ENCODE measurements around the gene SHISA9.

SHISA9 gene

DNA sequence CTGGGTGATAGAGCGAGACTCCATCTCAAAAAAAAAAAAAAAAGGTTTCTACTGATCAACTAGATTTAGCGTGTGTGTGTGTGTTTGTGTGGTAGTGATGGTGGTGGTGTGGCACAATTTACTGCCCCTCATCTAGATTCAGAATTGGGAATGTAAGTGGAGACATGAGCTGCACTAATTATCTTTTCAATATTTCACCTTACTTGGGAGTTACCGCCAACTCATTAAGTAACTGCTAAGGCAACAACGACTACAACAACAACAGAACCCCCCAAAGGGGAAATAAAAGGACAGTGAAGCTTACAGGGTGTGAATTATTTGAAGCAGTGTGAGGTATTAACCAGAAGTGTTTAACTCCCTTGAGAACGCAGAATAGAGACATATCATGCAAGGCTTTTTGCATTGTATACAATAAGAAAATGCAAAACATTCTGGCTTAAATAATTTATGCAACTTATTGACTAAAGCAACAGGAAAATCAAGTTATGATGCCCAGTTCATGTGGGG, 180.5 kb downstream of the SHISA9 start:
- DNase-seq: no peak

DNA sequence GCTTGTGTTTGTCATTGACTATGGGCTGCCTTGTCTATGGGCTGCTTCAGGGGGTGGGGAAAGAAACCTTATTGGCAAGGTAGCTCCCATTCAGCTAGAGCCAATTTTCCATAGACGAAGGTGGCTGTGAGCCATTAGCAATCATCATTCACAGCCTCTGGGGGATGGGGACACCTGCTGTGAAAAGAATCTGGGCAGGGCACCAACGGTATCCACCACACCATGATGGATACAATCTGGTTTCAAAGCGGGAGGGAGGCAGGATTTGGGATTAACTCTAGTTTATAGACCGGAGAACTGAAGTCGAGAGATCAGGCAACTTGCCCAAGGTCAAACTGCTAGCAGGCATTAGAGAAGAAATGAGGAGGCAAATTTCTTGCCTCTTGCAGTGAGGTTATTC, 182.3 kb downstream of the SHISA9 start:
- DNase-seq: no peak

DNA sequence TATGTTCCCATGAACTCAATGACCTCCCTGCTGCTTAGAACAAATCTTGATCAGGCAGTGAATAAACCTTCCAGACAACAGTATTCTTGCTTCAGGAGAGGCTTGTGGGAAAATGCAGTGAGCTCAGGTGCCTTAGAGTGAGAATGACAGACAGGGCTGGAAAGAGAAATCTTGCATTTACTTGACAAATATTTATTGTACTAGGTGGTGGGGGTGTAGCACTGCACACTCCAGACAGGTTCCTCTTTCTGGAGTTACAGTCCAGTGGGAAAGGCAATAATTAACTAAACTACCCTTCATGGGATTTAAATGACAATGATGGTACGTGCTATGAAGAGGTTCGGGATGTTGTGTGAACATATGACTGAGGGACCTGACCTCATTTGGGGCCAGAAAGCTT, 182.9 kb downstream of the SHISA9 start:
- no peak for DNase-seq

DNA sequence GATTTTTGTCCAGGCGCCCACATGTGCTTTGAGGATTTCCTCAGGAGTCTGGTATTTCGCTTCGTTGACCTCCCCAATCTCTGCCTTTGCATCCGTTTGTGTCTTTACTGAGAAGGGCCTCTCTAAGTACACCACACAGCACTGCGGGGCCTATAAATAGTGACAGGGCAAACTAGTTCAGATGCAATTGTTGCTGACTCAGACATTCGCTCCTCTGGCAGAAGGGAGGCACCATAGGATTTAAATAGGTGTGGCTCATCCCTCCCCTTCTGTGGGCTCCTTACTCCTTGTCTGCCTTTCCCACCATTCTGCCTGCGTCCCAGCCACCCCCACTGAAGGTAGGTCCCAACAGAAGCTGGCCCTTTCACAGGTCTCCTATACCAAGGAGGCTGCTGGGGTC, 192.3 kb downstream of the SHISA9 start:
- no peak for DNase-seq

DNA sequence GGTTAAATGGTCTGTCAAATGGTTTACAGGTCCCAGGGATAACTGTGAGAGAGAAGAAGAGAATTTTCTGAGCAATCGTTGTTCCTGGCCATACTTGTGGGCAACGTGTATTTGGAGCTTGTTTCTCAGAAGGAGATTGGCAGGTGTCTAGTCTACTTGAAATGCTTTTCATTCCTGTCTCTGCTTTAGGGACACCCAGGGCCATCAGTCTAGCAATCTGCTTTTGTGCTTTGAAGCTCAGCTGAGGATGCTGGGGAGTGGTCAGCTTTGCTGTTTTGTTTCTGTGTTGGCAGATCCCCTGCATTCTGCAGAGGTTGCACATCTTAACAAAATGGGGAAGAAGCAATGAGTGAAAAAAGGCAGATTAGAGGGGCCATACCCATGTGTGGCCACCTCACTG, 193.7 kb downstream of the SHISA9 start:
- DNase-seq: no peak

DNA sequence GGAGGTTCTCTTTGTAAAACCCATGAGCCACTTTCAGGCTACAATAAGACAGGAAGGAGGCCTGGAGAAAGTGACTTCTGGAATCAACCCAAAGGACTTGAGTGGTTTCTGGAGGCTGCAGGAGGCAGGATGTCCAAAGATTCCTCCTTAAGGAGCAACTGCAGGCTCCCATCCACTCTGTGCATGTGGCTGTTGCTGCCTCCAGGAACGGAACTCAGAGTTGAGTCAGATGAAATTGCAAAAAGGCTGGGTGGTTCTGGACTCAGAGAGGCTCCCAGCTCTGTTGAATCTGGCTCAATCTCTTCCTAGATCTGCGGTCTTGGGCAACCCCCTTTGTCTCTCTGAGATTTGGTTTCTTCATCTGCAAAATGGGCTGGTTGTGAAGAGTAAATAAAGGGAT, 197.1 kb downstream of the SHISA9 start:
- no peak for DNase-seq

DNA sequence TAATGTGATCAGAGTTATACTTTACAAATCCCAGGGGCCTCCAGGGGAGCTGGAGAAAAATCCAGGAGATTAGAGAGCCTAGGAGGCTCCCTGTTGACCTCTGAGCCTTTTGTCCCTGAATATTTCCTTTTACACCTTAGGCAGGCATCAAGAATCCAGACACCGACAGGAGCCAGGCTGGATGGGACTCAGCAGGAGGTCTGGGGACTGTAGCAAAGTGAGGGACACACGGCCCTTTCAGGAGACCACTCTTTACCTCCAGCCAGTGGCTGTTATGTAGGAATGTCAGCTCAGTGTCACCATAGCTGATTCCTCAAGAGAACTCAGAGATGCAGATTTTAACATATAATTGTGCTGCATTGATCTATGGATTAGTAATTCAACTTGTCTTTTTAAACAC, 198.4 kb downstream of the SHISA9 start:
- DNase-seq: no peak

DNA sequence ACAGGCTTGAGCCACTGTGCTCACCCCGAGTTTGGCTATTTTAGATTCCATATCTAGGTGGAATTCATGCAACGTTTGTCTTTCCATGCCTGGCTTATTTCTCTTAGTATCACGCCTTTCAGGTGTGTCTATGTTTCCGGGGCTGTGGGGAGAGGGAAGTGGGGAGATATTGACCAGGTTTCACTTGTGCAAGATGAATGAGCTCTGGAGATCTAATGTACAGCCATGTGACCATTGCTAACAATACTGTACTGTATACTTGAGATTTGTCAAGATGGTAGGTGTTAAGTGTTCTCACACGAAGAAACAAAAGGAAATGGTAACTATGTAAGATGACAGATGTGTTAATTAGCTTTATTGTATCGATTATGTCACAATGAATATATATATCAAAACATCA, 199.6 kb downstream of the SHISA9 start:
- no peak for DNase-seq

DNA sequence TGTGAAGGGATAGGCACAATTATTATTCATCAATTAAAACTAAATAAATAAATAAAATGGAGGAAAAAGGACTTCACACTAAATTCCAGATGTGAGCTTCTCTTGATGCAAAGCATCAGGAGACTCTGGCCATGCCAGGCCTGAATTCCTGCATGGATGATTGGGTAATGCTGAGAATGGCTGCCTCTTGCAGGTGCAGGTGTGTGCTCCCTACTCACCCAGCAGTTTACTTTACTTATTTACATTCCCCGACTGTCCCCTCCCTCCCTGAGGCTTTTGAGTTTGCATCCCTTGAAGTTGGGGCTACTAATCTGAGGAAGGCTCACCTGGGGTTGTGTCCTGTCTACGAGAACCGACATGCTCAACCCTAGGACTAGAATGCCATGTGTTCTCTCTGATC, 200.4 kb downstream of the SHISA9 start:
- no peak for DNase-seq

DNA sequence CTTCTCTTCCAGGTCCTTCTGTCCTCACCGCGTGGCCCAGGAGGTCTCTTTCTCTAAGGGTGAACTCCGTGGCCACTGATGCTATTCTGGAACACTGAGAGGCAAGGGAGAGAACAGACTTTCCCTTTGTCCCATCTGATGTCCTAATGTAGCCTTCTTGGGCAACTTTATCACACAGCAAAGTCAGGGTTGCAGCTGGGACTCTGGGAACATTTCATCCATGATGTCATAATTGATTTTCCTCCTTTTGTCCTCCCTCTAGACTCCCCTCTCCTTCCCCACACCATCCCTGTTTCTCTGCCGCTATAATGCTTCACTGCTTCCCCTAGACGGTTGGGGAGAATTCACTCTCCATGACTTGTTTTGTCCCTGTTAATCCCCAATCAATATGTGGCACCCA, 201.0 kb downstream of the SHISA9 start:
- DNase-seq: no peak

DNA sequence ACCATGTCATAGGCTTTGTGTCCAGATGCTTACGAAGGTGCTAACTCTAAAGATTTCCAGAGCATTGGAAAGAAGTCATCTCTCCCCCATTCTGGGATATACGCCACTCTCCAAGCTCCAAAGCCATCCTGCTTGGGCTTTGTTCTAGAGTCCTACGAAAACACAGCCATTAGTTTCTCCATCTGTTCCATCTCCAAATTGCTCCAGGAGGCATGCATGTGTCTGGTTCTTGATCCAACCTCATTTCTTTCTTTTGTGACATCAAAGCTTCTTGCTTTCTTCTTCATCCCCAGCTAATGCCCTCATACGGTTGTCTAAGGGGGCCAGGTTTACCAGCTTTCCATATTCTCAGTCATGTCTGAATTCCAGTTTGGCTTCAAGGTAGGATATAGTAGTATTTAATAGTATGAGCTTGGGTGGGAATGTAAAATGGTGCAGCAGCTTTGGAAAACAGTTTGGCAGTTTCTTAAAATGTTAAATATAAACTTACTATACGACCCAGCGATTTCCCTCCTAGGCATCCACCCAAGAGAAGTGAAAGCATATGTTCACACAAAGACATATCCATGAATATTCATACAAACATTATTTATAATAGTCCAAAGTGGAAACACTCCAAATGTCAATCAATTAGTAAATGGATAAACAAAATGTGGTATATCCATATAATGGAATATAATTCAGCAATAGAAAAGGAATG, 202.6 kb downstream of the SHISA9 start:
- DNase-seq: no peak

DNA sequence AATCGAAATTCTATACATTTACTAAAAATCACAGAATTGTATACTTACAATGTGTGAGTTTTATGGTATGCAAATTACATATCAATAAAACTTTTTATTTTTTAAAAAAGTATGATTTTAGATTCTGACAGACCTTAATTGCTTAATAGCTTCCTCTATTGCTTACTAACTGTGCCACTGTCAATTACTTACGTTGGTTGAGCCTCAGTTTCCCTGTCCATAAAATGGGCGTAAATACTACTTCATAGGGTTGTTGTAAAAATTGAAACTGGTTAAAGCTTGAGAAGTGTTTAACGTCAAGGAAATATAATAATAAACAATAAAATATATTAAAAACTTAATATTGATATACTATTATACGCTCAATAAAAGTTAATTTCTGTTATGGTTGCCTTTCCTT, 203.4 kb downstream of the SHISA9 start:
- no peak for DNase-seq

DNA sequence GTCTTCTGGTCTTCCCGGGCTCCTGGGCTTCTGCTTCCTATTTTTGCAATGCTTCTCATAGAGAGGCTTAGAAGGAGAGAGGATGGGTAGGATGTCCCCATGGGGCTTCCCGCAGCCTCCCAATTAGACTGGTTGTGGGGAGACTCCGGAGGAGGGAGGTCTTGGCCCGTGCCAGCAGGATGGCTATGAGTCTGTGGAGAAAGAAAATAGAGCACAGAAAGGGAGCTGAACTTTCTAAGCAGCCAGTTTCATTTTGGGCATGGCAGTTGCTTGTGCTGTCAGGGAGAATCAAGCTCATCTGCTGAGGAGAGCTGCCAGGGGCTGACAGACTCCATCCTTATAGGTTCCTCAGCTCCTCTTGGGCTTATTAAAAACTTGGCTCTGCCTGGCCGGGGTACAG, 204.0 kb downstream of the SHISA9 start:
- no peak for DNase-seq

DNA sequence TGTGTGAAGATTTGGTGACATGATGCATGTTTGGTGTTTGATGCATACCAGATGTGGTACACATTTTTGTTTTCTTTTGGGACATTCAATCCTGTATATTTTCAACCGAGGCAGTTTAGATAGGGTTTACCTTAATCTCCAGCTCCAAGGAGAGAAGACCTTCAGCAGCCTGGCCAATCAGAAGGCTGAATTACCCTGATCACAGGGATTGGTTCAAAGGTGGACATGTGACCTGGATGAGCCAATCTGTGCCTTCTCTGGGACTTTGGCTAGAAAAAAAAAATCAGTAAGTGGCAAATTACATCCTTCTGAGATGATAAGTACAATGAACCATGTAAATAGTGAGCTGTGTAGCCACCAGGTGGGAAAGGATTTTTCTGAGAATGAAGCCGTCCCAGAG, 205.1 kb downstream of the SHISA9 start:
- no peak for DNase-seq

DNA sequence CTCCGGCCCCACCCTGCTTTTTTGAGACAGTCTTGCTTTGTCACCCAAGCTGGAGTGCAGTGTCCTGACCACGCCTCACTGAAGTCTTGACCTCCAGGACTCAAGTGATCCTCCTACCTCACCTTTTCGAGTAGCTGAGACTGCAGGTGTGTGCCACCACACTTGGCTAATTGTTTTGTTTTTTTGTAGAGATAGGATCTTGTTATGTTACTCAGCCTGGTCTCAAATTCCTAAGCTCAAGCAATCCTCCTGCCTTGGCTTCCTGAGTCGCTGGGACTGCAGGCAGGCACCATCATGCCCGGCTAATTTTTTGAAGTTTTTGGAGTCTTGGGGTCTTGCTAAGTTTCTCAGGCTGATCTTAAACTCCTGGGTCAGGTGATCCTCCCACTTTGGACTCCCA, 206.7 kb downstream of the SHISA9 start:
- DNase-seq: no peak

DNA sequence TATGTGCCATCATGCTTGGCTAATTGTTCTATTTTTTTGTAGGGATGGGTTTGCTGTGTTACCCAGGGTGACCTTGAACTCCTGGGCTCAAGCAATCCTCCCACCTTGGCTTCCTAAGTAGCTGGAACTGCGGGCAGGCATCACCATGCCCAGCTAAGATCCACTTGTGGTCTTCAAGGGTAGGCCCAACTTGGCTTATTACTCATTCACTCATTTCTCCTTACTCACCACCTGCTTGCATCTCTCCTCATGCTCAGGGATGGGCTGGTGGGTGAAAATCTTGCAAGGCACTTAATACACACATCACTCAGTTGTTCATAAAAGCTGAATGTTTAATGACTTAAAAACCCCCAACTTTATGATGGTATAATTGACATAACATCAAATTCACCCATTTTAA, 207.8 kb downstream of the SHISA9 start:
- no peak for DNase-seq

DNA sequence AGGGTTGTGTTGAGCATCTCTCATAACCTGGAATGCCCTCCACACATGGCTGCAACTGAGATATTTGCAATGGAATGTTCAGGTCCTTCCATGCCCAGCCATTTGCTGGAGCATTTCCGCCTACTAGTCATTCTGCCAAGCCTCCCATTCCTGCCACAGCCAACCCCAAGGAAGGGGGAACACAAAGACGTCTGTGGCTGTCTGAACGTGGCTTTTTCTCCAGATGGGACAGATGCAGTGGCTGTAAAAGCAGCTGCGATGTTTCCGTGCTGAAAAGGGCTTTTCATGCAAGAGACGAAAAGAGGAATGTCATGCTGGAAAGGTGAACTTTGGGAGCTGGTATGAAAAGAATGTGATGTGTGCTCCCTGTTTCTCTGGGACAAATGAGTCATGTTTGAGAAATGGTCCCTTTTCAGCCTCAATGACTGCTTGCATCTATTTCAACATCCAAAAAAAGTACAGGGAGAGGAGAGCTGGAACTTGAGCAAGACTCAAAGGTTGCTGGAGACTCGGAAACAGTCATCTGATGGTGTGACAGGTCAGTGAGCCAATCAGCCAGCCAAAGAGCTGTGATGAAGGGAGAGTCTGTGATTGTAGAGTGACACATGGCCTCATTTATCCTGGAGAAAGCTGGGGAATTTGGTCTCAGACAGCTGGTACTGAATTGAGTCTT, 208.9 kb downstream of the SHISA9 start:
- no peak for DNase-seq

DNA sequence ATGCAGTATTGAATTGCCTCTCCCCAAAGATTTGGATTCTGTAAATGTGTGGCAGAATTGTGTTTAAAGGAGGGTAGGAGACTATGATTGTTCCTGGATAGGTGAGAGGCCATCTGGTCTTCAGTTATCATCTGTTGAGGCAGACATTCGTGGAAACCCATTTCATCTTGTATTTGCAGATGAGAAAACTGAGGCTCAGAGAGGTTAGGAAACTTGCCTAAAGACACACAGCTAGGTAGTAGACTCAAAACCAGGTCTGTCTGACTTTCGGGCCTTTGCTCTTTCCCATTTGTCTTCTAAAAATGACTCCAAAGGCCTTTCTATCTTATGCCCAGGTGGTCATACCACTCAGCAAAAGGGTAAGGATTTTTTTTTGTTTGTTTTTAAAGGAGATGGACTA, 210.3 kb downstream of the SHISA9 start:
- DNase-seq: no peak

DNA sequence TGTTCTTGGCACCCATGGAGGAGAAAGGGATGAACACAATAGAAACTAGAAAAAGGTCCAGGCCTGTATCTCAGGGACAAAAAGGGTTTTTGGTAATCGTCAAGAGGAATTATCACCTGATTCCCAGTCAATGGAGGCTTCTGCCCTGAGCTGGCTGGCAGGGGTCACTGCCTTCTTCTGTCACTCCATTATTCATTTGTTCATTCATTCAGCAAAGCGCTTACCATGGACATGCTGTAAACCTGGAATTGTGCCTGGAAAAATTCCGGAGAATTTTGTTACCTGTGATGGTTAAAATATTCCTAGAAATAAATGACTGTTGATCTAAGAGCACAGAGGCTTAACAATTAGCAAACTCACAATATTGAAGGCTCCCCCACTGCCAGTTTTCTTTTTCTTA, 212.3 kb downstream of the SHISA9 start:
- no peak for DNase-seq

DNA sequence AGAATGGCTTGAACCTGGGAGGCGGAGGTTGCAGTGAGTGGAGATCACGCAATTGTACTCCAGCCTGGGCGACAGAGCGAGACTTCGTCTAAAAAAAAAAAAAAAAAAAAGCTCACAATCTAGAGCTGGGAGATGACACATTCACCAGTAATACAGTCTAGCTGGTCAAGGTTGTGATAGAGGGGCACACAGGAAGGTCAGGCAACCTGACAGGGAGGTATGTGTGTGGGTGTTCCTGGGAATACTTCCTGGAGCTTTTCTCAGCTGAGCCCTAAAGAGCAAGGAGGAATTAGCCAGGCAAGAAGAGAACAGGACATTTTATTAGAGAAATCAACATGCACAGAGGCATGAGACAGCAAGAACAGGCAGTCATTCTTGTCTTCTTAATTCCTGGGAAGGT, 216.7 kb downstream of the SHISA9 start:
- no peak for DNase-seq

DNA sequence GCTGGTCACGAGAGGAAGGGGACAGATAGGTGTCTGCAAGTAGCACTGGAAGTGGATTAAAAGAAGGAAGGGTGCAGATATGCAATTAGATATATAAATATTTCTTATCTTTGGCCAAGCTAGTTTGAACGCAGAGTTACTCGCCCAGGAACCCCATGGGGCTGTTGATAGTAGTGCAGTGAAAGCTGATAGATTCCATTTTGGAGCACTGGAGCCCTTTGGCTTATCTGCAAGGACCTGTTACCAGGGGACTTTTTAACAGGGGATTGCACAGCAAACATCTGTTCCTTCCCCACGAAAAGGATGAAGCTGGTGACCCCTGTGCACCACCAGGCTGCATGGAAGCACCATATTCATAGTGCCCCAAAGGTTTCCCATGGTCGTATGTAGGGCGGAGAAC, 218.7 kb downstream of the SHISA9 start:
- DNase-seq: no peak

DNA sequence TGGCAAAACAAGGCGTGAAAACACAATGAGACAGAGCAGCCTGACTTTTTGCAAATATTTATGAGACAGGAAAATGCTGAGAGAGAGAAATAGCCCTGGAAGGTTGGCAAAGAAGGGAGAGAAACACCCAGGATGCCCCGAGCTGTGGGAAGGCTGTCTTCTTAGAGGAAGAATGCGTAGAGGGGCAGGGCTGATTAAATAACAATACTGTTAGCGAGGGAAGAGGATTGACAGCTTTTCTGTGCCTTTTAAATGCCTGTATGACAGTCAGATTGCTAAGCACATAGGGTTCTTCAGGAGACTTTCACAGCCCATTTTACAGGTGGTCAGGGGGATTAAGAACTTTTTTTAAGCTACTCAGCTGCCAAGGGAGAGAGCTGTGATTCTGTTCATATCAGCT, 219.2 kb downstream of the SHISA9 start:
- no peak for DNase-seq

DNA sequence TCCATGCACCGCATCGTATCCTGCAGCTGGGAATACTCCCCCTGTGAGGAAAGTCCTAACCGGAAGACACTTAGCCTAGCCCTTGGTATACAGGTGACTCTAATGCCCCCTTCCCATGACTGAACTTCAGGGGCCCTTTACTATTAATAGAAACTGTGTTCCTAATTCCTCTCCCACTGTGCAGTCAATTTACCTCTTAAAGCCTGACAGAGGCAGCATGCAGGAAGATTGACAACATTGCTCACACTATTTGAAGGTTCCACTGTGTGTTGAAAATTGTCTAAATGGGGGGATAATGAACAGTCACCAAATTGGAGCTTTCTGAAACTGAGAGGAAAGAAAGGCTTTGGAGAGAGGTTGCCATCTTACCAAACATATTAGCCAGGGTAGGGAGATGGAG, 222.6 kb downstream of the SHISA9 start:
- DNase-seq: no peak

DNA sequence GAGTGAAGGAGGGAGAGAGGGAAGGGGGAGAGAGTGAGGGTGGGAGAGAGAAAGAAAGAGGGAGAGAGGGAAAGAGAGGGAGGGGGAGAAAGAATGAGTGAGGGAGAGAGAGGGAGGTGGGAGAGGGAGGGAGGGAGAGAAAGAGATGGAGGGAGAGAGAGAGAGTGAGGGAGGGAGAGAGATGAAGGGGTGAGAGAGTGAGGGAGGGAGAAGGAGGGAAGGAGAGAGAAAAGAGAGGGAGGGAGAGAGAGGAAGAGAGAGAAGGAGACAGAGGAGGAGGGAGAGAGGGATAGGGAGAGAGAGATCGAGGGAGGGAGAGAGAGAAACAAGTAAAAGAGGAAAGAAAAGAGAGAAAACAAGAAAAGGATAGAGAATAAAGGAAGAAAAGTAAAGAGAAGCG, 225.7 kb downstream of the SHISA9 start:
- DNase-seq: no peak

DNA sequence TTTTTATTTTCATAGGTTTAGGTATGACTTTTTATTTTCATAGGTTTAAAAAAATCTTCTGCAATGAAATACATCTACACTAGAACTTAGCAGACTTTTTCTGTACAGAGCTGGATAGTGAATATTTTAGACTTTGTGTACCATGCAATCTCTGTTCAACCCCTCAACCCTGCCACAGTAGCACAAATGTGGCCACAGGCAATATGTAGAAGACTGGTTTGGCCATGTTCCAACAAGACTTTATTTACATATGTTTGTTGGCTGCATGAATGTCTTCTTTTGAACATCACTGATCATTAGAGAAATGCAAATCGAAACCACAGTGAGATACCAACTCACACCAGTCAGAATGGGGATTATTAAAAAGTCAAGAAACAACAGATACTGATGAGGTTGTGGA, 229.2 kb downstream of the SHISA9 start:
- DNase-seq: no peak
